Aorta (tissue), 5 donors: ENCODE results near the gene SCAF11. TPM values are rescaled to one million over a fixed set of nuclear protein-coding genes. Genes with fewer than 3 reads are reported as not detected.

Source experiments
- ATAC-seq: fragments of 200-7000 bp; cut with Tn5 transposase; one replicate; pipeline ENCODE4 v1.9.1; 2022; ENCODE audit warnings: moderate library complexity; ENCODE audit not compliant: low FRiP score
- DNase-seq, 2 donors: peaks; one replicate each; pipeline ENCODE4 v3.0.0-alpha.2; 2020
- H3K27ac ChIP-seq, 2 donors: one replicate each; pipeline ENCODE4 v1.5.1; 2013; ENCODE audit warnings: low read length in 2 of 2, mild to moderate bottlenecking in 2 of 2, moderate library complexity in 2 of 2, control low read depth in 1 of 2, inconsistent platforms in 1 of 2, low read depth in 1 of 2
- H3K27me3 ChIP-seq, 2 donors: one replicate each; pipeline ENCODE4 v1.6.1; 2013; ENCODE audit warnings: control low read depth in 1 of 2, low read length in 1 of 2, mild to moderate bottlenecking in 1 of 2, moderate library complexity in 1 of 2; ENCODE audit not compliant: insufficient read depth in 2 of 2, control insufficient read depth in 1 of 2
- H3K36me3 ChIP-seq, 2 donors: one replicate each; pipeline ENCODE4 v1.6.1; 2013; ENCODE audit warnings: control low read depth in 1 of 2, low read length in 1 of 2, mild to moderate bottlenecking in 1 of 2; ENCODE audit not compliant: insufficient read depth in 2 of 2, control insufficient read depth in 1 of 2
- H3K4me1 ChIP-seq, 2 donors: one replicate each; pipeline ENCODE4 v1.6.1; 2013; ENCODE audit warnings: low read length in 2 of 2, control low read depth in 1 of 2, mild to moderate bottlenecking in 1 of 2, moderate library complexity in 1 of 2; ENCODE audit not compliant: insufficient read depth in 2 of 2, control insufficient read depth in 1 of 2
- H3K4me3 ChIP-seq, 2 donors: one replicate each; pipeline ENCODE4 v1.5.1; 2013; ENCODE audit warnings: low read length in 2 of 2, control low read depth in 1 of 2, mild to moderate bottlenecking in 1 of 2
- H3K9me3 ChIP-seq: one replicate; pipeline ENCODE4 v1.6.1; 2013; ENCODE audit warnings: mild to moderate bottlenecking, low read length; ENCODE audit not compliant: control insufficient read depth
- WGBS, 2 donors: extraction: QIAGEN DNeasy Blood & Tissue Kit; methylation state at CpG; one replicate each; pipeline ENCODE4 v1.1.7; 2013; 5-methylcytosine and 5-hydroxymethylcytosine counted together
- intact Hi-C, 2 donors: fragments of 100-400 bp; cut with DNase I; formaldehyde crosslinking; loops; one replicate each; pipeline versions ENCODE4 v1.14.2 to v1.15.0; 2022
- polyA plus RNA-seq, 2 donors: library from polyadenylated mRNA; stranded (reverse); fragments of 200-250 nt; gene quantifications; one replicate each; pipeline ENCODE4 v1.2.3, GENCODE V29; 2013
- total RNA-seq, 2 donors: library from RNA; stranded (reverse); fragmentation: NEBNext Ultra II Directional; extraction: Animal tissue kit (Norgen Biotek cat#: 25700); gene quantifications; one replicate each; pipeline ENCODE4 v1.2.1, GENCODE V29; 2021
- donor health status: healthy with polysubstance abuse.
- donor health status: Bipolar disorder and iron deficiency.
- donor health status: DM: no; HTN: no; CAD: no.
- donor health status: DM: no; HTN: no; CAD: no.
- donor health status: DM: yes; HTN: yes; CAD: no.

SCAF11 gene
- total and polyA plus RNA-seq, 4 donors: 25.5 to 167 (median 87.4) TPM

DNA sequence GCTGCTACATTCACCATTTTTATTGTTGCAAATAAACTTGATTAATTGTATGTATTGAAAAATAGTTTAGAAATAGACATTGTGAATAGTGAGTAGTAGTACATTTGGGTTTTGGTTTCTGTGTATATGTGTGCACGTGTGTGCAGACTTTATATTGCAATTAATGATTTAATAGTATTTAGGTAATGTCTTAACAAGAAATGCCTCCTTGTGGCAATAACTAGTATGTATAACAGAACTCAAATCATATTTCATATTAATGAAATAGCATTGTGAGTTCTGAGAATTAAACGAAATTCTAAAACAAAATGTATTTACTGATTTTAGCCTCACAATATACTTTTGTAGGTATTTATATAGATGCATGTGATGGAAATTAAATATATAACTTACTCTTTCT is 100.1 kb downstream of the SCAF11 start:
- Histone ChIP-seq H3K36me3 (peaks cover 0 to 6% of the 10 kb centered on the region in 2 donors), H3K4me1 (no peaks in the 10 kb centered on the region), H3K27me3 (no peaks in the 10 kb centered on the region), H3K27ac (no peak overlapping the region), H3K4me3 (no peak overlapping the region), H3K9me3 (no peaks in the 10 kb centered on the region)
- ATAC-seq (no peak), DNase-seq (no peak)
- 74 to 83% methylated on average over 2 of the region's 2 CpGs for WGBS, 2 donors
- intact Hi-C loops: no loop called here

DNA sequence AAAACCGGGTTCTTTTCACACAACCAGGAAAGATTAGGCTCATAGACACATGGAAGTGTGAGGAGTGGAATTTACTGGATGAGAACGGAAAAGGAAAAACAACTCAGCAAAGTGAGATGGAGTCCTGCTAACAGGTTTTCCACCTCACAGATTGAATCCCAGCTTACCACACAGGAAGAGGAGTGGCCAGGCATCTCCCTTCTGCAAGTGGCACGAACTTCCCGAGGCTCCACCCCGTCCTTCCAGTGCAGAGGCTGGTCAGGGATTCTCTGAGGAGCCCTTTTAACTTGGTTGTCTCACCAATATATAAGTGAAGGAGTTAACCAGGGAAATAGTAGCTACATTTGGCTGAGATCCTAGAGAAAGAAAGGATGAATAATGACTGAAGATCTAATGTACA is 102.8 kb downstream of the SCAF11 start:
- Histone ChIP-seq H3K9me3 (no peaks in the 10 kb centered on the region), H3K36me3 (no peaks in the 10 kb centered on the region), H3K27me3 (no peaks in the 10 kb centered on the region), H3K4me1 (peaks cover 0 to 2% of the 10 kb centered on the region in 2 donors), H3K4me3 (no peak overlapping the region), H3K27ac (no peak overlapping the region)
- intact Hi-C loops: no loop called here
- no peak for DNase-seq
- WGBS, 2 donors: 89 to 91% methylated on average over 5 of the region's 5 CpGs
- ATAC-seq: no peak

DNA sequence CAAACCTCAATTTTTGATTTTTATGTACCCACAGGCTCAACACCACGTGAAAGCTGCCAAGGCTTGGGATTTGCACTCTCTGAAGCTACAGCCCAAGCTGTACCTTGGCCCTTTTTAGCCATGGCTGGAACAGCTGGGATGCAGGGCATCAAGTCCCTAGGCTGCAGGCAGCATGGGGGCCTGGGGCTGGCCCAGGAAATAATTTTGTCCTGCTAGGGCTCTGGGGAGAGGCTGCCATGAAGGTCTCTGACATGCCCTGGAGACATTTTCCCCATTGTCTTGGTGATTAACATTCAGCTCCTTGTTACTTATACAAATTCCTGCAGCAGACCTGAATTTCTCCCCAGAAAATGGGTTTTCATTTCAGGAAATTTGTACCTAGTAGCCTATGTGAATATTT is 103.7 kb downstream of the SCAF11 start:
- intact Hi-C loops: no loop called here
- no peaks in the 10 kb centered on the region for H3K9me3 ChIP-seq
- H3K4me3 ChIP-seq: no peak overlapping the region
- no peaks in the 10 kb centered on the region for H3K27me3 ChIP-seq
- WGBS, 2 donors: 96 to 100% methylated on average over 1 of the region's 1 CpG
- no peak overlapping the region for H3K27ac ChIP-seq
- DNase-seq (no peak), ATAC-seq (no peak)
- H3K4me1 ChIP-seq: peaks cover 0 to 2% of the 10 kb centered on the region in 2 donors
- H3K36me3 ChIP-seq: no peaks in the 10 kb centered on the region

DNA sequence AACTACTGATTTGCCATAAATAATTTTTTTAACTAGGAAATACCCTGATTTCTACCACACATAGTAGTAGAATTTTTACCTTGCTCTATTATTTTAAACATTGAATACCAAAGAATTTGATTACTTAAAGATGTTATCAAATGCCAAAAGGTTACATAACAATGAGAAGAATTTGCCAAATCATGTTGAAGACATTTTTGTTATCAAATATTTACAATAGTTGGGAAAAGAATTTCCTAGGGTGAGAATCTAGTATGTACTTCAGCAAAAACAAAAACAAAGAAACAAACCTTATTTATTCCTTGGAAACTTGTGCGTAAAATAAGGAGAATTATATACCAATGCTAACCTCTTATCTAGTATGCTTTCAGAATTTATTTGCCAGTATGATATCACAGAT is 107.2 kb downstream of the SCAF11 start:
- Histone ChIP-seq H3K27me3 (no peaks in the 10 kb centered on the region), H3K9me3 (no peaks in the 10 kb centered on the region), H3K4me3 (no peak overlapping the region), H3K4me1 (peaks cover 3 to 5% of the 10 kb centered on the region in 2 donors), H3K27ac (no peak overlapping the region), H3K36me3 (no peaks in the 10 kb centered on the region)
- 96 to 100% methylated on average over 1 of the region's 1 CpG for WGBS, 2 donors
- ATAC-seq: no peak
- intact Hi-C loops: no loop called here
- DNase-seq: no peak

DNA sequence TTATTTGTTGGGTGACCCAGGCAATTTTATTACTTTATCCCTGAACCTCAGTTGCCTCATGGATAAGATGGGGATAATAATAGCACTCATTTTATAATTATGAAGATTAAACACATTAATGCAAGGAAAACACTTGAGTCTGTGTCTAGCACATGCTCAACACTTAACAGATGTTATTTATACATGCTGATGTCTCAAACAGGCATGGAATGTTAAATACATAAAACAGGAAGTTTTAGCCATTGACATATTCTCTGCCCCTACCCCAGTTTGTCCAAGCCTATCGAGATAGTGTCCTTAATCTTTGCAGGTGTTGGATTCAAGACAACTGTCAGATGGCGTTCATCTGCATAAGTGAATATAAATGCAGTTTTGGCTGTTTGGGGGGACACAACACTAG is 109.8 kb downstream of the SCAF11 start:
- no peak for ATAC-seq
- Histone ChIP-seq H3K27me3 (no peaks in the 10 kb centered on the region), H3K4me1 (peaks cover 3 to 5% of the 10 kb centered on the region in 2 donors), H3K9me3 (no peaks in the 10 kb centered on the region), H3K36me3 (peaks cover 0 to 2% of the 10 kb centered on the region in 2 donors), H3K27ac (no peak overlapping the region), H3K4me3 (no peak overlapping the region)
- no peak for DNase-seq
- intact Hi-C loops: no loop called here
- whole genome bisulfite sequencing, 2 donors: 85 to 87% methylated on average over 2 of the region's 2 CpGs

DNA sequence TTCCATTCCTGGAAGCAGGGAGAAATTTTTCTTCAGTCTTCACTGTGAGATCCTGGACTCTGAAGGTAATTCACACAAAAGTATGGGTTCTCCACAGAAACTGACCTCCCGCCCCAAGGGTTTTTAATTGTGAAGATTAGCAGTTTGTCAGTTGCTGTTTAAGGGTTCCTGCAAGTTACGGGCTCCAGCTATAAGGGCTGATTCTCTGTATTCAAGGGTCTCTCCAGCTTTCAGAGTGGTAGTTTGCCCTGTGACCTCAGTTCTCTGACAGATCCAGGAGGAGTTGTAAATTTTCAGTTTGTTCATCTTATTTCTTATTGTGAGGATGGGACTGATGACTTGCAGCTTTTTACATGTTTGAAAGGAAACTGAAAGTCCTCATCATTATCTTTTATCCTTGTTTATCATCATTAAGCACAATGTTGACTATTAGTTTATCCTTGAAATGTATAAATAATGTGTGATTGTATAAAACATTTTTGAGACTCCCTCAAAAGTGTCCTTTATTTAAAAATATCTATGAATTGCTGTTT is 110.9 kb downstream of the SCAF11 start:
- DNase-seq: no peak
- H3K27ac ChIP-seq: no peak overlapping the region
- peaks cover 0 to 6% of the 10 kb centered on the region in 2 donors for H3K36me3 ChIP-seq
- peaks cover 1 to 5% of the 10 kb centered on the region in 2 donors for H3K4me1 ChIP-seq
- H3K9me3 ChIP-seq: no peaks in the 10 kb centered on the region
- ATAC-seq: no peak
- 84 to 86% methylated on average over 2 of the region's 2 CpGs for WGBS, 2 donors
- H3K27me3 ChIP-seq: no peaks in the 10 kb centered on the region
- intact Hi-C loops: no loop called here
- H3K4me3 ChIP-seq: no peak overlapping the region

DNA sequence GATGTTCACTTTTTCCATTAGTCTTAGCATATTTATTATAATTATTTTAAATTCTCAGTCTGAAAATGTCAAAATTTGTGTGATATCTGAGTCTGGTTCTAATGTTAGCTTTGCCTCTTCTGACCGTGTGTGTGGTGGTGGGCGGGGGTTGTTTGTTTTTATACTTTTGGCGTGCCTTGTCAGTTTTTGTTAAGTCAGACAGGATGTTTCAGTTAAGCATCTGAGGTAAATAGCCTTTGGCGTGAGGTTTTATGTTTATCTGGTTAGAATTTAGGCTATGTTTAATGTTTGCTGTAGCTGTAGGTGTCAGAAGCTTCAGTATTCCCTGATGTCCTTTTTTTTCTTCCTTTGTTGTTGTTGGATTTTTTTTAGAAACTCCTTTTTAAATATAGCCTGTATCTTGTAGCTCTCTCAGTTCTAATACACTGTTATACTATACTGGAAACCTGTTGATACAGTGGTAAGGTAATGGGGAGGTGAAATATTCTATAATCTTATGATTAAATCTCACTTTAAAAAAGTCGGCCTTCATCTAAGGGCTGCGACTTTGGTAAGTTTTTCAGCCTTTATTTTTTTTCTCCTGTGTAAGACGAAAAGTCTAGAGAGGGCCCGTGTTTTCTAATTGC is 111.6 kb downstream of the SCAF11 start:
- no peaks in the 10 kb centered on the region for H3K27me3 ChIP-seq
- H3K36me3 ChIP-seq: peaks cover 3 to 6% of the 10 kb centered on the region in 2 donors
- DNase-seq (no peak), ATAC-seq (no peak)
- WGBS, 2 donors: 15 to 19% methylated on average over 8 of the region's 8 CpGs
- H3K27ac ChIP-seq: no peak overlapping the region
- H3K9me3 ChIP-seq: no peaks in the 10 kb centered on the region
- intact Hi-C loops: no loop called here
- H3K4me1 ChIP-seq: peaks cover 4 to 5% of the 10 kb centered on the region in 2 donors
- no peak overlapping the region for H3K4me3 ChIP-seq

DNA sequence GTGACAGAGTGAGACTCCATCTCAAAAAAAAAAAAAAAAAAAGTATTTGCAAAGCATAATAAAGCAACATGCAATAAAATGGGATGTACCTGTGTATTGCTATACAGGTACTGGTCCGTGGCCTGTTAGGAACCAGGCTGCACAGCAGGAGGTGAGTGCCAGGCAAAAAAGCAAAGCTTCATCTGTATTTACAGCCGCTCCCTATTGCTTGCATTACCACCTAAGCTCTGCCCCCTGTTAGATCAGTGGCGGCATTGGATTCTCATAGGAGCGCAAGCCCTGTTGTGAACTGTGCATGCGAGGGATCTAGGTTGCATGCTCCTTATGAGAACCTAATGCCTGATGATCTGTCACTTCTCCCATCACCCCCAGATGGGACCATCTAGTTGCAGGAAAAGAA is 113.3 kb downstream of the SCAF11 start:
- Histone ChIP-seq H3K36me3 (peaks cover 4 to 6% of the 10 kb centered on the region in 2 donors), H3K27ac (no peak overlapping the region), H3K4me1 (peaks cover 4 to 5% of the 10 kb centered on the region in 2 donors), H3K4me3 (no peak overlapping the region), H3K9me3 (no peaks in the 10 kb centered on the region), H3K27me3 (no peaks in the 10 kb centered on the region)
- WGBS, 2 donors: 98% methylated on average over 5 of the region's 5 CpGs
- DNase-seq (no peak), ATAC-seq (no peak)
- intact Hi-C loops: no loop called here

DNA sequence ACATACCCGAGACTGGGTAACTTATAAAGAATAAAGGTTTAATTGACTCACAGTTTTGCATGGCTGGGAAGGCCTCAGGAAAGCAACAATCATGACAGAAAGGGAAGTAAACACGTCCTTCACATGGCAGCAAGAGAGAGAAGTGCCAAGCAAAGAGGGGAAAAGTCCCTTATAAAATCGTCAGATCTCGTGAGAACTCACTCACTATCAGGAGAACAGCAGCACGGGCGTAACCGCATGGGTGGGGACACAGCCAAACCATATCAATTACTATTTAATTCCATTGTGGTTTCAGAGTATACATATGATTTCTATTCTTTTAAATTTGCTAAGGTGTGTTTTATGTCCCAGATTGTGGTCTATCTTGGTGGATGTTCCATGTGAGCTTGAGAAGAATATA is 117.9 kb downstream of the SCAF11 start:
- WGBS, 2 donors: 89 to 90% methylated on average over 7 of the region's 7 CpGs
- Histone ChIP-seq H3K36me3 (peaks cover 4 to 6% of the 10 kb centered on the region in 2 donors), H3K27me3 (no peaks in the 10 kb centered on the region), H3K9me3 (no peaks in the 10 kb centered on the region), H3K27ac (no peak overlapping the region), H3K4me3 (no peak overlapping the region), H3K4me1 (peaks cover 0 to 3% of the 10 kb centered on the region in 2 donors)
- no peak for ATAC-seq
- intact Hi-C loops: no loop called here
- no peak for DNase-seq
